HG02642 (cell line): Measurements from ENCODE around the gene ASPHD1.
"Not testable (repeated sequence)": the region's sequence is repeated elsewhere in the genome, so short reads cannot be mapped to it uniquely, and the experiment has no call there.

Source experiments
- ATAC-seq: cut with Tn5 transposase; IDR thresholded peaks from one replicate; pipeline ENCODE4 v1.9.1; 2021; ENCODE audit warnings: mild to moderate bottlenecking; ENCODE audit not compliant: unreplicated experiment, poor library complexity

ASPHD1 gene

GRCh38 chr16:29877266-29877961 is 22.9 kb upstream of the ASPHD1 start:
- no peak for ATAC-seq

- no peak for ATAC-seq
These were observed 22.1 kb upstream of the ASPHD1 start for GRCh38 chr16:29878172-29878571.

GRCh38 chr16:29881050-29881449 is 19.2 kb upstream of the ASPHD1 start:
- no peak for ATAC-seq

- ATAC-seq: no peak
These were observed 16.3 kb upstream of the ASPHD1 start for GRCh38 chr16:29883987-29884386.

GRCh38 chr16:29889372-29889771 is 10.9 kb upstream of the ASPHD1 start:
- ATAC-seq: not testable (repeated sequence)

- ATAC-seq: no peak
These were observed 8.5 kb upstream of the ASPHD1 start for GRCh38 chr16:29891525-29892457.

GRCh38 chr16:29892458-29892813 is 7.9 kb upstream of the ASPHD1 start:
- no peak for ATAC-seq

GRCh38 chr16:29893553-29893952 is 6.7 kb upstream of the ASPHD1 start:
- ATAC-seq: no peak

GRCh38 chr16:29894352-29894751 is 5.9 kb upstream of the ASPHD1 start:
- no peak for ATAC-seq

GRCh38 chr16:29896841-29897240 is 3.4 kb upstream of the ASPHD1 start:
- ATAC-seq: no peak

GRCh38 chr16:29897333-29897732 is 3.0 kb upstream of the ASPHD1 start:
- no peak for ATAC-seq

- no peak for ATAC-seq
These were observed 2.0 kb upstream of the ASPHD1 start for GRCh38 chr16:29898135-29898803.

GRCh38 chr16:29898804-29899515 is 1.3 kb upstream of the ASPHD1 start:
- ATAC-seq: no peak

- no peak for ATAC-seq
These were observed 679 bp upstream of the ASPHD1 start, which contains the start of gene SEZ6L2 for GRCh38 chr16:29899516-29900101. TSS of gene SEZ6L2 (minus strand) at chr16:29899550. CDS start at chr16:29899019, 531 bp downstream.

- no peak for ATAC-seq
These were observed 759 bp downstream of the ASPHD1 start for GRCh38 chr16:29900888-29901606.

- ATAC-seq: no peak
These were observed 1.3 kb downstream of the ASPHD1 start for GRCh38 chr16:29901607-29901945.

- ATAC-seq: no peak
These were observed 3.3 kb downstream of the ASPHD1 start for GRCh38 chr16:29903590-29903989.

GRCh38 chr16:29904947-29905346 is 4.7 kb downstream of the ASPHD1 start:
- ATAC-seq: no peak

GRCh38 chr16:29905668-29906067 is 5.4 kb downstream of the ASPHD1 start:
- ATAC-seq: no peak
